Peyer's patch (tissue), 4 donors: ENCODE data around the gene INPPL1. TPM values are rescaled to one million over a fixed set of nuclear protein-coding genes. Genes with fewer than 3 reads are reported as not detected.

ENCODE experiments used
- DNase-seq, 3 donors: peaks; one replicate each; pipeline ENCODE4 v3.0.0-alpha.2; 2017 to 2019
- H3K27ac ChIP-seq, 4 donors: fragments of 200-600 bp; sonication (generic); one replicate each; pipeline ENCODE4 v1.5.1; 2016 to 2019
- H3K27me3 ChIP-seq, 2 donors: fragments of 200-600 bp; sonication (generic); one replicate each; pipeline ENCODE4 v1.5.1; 2019
- H3K36me3 ChIP-seq, 3 donors: fragments of 200-600 bp; sonication (generic); one replicate each; pipeline ENCODE4 v1.5.1; 2016 to 2019
- H3K4me1 ChIP-seq, 4 donors: fragments of 200-600 bp; sonication (generic); one replicate each; pipeline ENCODE4 v1.5.1; 2016 to 2019
- H3K4me3 ChIP-seq, 4 donors: fragments of 200-600 bp; sonication (generic); 1 replicate in 3 of 4; 2 replicates in 1 of 4; pipeline ENCODE4 v1.5.1; 2016 to 2019; ENCODE audit warnings: mild to moderate bottlenecking in 1 of 4
- H3K9me3 ChIP-seq, 4 donors: fragments of 200-600 bp; sonication (generic); one replicate each; pipeline ENCODE4 v1.5.1; 2016 to 2019; ENCODE audit warnings: mild to moderate bottlenecking in 1 of 4
- CTCF ChIP-seq, 6 experiments: fragments of 450-650 bp in 4 of 6; fragments of 200-600 bp in 2 of 6; sonication (generic) in 1 of 6; IDR thresholded peaks; one replicate each; pipeline ENCODE4 v1.5.1; 2017 to 2019; ENCODE audit warnings: antibody characterized with exemption in 6 of 6, mild to moderate bottlenecking in 3 of 6, moderate library complexity in 1 of 6
- POLR2A ChIP-seq, 2 donors: fragments of 450-650 bp; IDR thresholded peaks; one replicate each; pipeline ENCODE4 v1.5.1; 2017; ENCODE audit warnings: antibody characterized with exemption in 2 of 2, mild to moderate bottlenecking in 2 of 2, moderate library complexity in 2 of 2
- total RNA-seq, 4 donors: library from RNA; depleted of rRNA; stranded (reverse); fragments of >200 nt; gene quantifications; one replicate each; pipeline ENCODE4 v1.1.0, GENCODE V29; 2016

Gene INPPL1
- total RNA-seq, 4 donors from 2014 or later = 106 to 198 (median 179) TPM

- TF ChIP-seq POLR2A (IDR thresholded peaks at IDR 0.05) = no peak
- TF ChIP-seq CTCF (IDR thresholded peaks at IDR 0.05) = no peak
- Histone ChIP-seq H3K36me3 (peaks cover 0 to 74% (median 0%) of the 10 kb centered on the region in 3 donors), H3K4me3 (no peak overlapping the region), H3K27ac (peak overlapping the region in 1 of 4 donors; percentile 2), H3K9me3 (no peaks in the 10 kb centered on the region), H3K4me1 (peaks cover 12 to 51% (median 20%) of the 10 kb centered on the region in 4 donors), H3K27me3 (peaks cover 0 to 4% of the 10 kb centered on the region in 2 donors)
- peak in 2 of 3 donors; percentile 3 to 9 for DNase-seq
Measured at GRCh38 chr11:72236083-72236697, 11.6 kb downstream of the INPPL1 start.

DNA sequence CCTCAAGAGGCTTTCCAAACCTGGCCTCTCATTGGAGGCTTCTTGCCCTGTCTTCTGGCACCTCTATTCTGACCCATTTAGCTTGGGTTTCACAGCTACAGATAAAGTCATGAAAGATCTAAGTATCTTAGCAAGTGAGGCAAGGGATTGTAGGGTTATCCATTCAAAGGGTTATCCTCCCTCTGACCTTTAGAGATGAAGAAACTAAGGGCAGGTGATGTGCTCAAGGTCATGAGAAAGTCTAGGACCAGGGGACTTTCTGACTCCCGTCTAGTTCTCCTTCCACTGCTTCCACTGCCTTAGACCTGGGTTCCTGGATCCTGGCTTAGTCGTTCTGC, 12.2 kb downstream of the INPPL1 start:
- Histone ChIP-seq H3K27me3 (peaks cover 0 to 8% of the 10 kb centered on the region in 2 donors), H3K9me3 (no peaks in the 10 kb centered on the region), H3K4me1 (peaks cover 12 to 51% (median 20%) of the 10 kb centered on the region in 4 donors), H3K27ac (no peak overlapping the region), H3K4me3 (no peak overlapping the region), H3K36me3 (peaks cover 0 to 68% (median 0%) of the 10 kb centered on the region in 3 donors)
- no peak for DNase-seq
- TF ChIP-seq CTCF (IDR thresholded peaks at IDR 0.05) = no peak
- TF ChIP-seq POLR2A (IDR thresholded peaks at IDR 0.05) = no peak

GRCh38 chr11:72237112-72237931, 12.8 kb downstream of the INPPL1 start:
- no peak for TF ChIP-seq POLR2A (IDR thresholded peaks at IDR 0.05)
- TF ChIP-seq CTCF (IDR thresholded peaks at IDR 0.05) = no peak
- no peak for DNase-seq
- Histone ChIP-seq H3K4me1 (peaks cover 12 to 51% (median 20%) of the 10 kb centered on the region in 4 donors), H3K4me3 (no peak overlapping the region), H3K27me3 (peaks cover 0 to 8% of the 10 kb centered on the region in 2 donors), H3K9me3 (no peaks in the 10 kb centered on the region), H3K27ac (no peak overlapping the region), H3K36me3 (peaks cover 0 to 63% (median 0%) of the 10 kb centered on the region in 3 donors)

DNA sequence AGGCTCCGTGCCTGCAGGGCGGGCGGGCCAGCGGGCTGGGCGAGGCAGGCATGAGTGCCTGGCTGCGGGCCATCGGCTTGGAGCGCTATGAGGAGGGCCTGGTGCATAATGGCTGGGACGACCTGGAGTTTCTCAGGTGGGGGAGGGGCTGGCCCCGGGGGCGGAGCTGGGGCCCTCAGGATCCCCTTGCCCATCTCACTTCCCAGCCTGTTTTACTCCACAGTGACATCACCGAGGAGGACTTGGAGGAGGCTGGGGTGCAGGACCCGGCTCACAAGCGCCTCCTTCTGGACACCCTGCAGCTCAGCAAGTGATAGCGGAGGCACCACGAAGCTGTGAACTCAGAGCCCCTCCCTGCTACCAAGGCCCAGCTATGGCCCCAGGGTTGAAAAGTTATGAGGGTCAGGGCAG, 13.5 kb downstream of the INPPL1 start:
- Histone ChIP-seq H3K9me3 (peaks cover 0 to under 1% (median 0%) of the 10 kb centered on the region in 4 donors), H3K4me3 (no peak overlapping the region), H3K36me3 (peaks cover 0 to 55% (median 0%) of the 10 kb centered on the region in 3 donors), H3K27ac (no peak overlapping the region), H3K4me1 (peaks cover 12 to 51% (median 20%) of the 10 kb centered on the region in 4 donors), H3K27me3 (peaks cover 0 to 10% of the 10 kb centered on the region in 2 donors)
- TF ChIP-seq POLR2A (IDR thresholded peaks at IDR 0.05) (no peak), CTCF (IDR thresholded peaks at IDR 0.05) (peak; percentile 26 to 78 (median 71))
- DNase-seq = peak in 2 of 3 donors; percentile 74 to 75

GRCh38 chr11:72238492-72239312, 14.1 kb downstream of the INPPL1 start:
- H3K36me3 ChIP-seq = peaks cover 0 to 49% (median 0%) of the 10 kb centered on the region in 3 donors
- peak overlapping the region in 1 of 4 donors; percentile 26 for H3K27ac ChIP-seq
- peaks cover 12 to 54% (median 21%) of the 10 kb centered on the region in 4 donors for H3K4me1 ChIP-seq
- TF ChIP-seq POLR2A (IDR thresholded peaks at IDR 0.05) (no peak), CTCF (IDR thresholded peaks at IDR 0.05) (no peak)
- H3K27me3 ChIP-seq = peaks cover 2 to 17% of the 10 kb centered on the region in 2 donors
- peaks cover 0 to 7% (median 0%) of the 10 kb centered on the region in 4 donors for H3K9me3 ChIP-seq
- H3K4me3 ChIP-seq = peak overlapping the region in 1 of 4 donors; percentile 59
- DNase-seq = peak in 1 of 3 donors; percentile 40
